ENCODE results near the gene AXIN1. TPM values are rescaled to one million over a fixed set of nuclear protein-coding genes. Genes with fewer than 3 reads are reported as not detected.

Gene AXIN1
- total and polyA plus RNA-seq, 9 of the 15 experiments (the other 6 are each of a cell fraction or from before 2014, with no cell fraction given) = 0.42 to 58.0 (median 25.9) TPM

DNA sequence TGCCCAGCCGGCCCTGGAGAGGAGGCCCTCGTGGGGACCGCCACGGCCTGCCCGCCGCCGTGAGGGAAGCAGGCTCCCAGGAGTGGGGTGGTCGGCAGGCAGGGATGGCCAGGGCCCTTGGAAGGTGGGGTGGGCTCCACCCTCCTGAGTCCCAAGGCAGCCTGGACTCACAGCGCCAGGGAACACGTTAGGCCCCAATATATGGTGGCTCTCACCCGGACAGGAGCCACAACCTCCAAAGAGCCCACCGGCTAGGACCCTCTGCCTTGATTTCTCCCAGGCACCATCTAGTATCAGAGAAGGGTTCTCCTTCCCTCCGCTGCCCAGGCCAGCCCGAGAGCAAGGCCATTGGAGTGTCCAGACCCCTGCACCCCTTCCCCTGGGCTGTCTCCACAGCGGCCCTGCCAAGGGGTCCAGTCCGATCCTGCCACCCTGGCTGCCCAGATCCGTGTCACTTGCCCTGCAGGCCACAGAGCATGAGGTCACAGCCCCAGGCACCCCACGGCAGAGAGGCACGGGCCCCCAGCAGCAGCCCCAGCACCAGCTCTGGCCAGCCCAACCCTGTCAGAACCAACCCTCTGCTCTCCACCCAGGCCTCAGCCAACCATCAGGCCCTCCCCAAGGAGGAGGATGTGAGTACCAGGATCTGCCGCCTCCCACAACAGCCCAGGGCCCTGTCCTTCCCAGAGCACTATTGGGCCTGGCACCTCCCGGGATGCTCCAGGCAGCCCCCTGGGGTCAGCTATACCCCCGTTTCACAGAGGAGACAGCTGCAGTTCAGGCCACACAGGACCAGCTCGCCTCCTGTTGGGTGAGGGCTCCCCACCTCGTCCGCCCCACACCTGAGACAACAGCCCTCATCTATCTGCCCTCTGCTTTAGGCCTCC lies 1.1 kb upstream of the AXIN1 start:
- ChIA-PET POLR2A (interaction anchor here (0.5 to 1.4 kb wide), 4 partner anchors 9 to 368 kb away, joined by 3 to 5 read pairs (median 3); no protein-coding TSS in a partner anchor), CTCF (ENCODE audit: low intra/inter-chr PET ratio) (no interaction called here)
- peaks cover 3% of the 10 kb centered on the region for H3K9me1 ChIP-seq (ENCODE audit: control insufficient read depth, insufficient read depth, low read length)
- FAIRE-seq (no peak), ATAC-seq (peak; percentile 3; the same call in 1 of the 3 replicates), DNase-seq (ENCODE audit: extremely low read depth in 1 of 4, low spot score in 3 of 4) (no peak)
- peaks cover 35% of the 10 kb centered on the region for H3K79me2 ChIP-seq (ENCODE audit: control insufficient read depth, insufficient read depth, low read length)
- H3K4me2 ChIP-seq (ENCODE audit: insufficient read depth, low read length) = peak overlapping the region; percentile 76
- H3K9ac ChIP-seq (ENCODE audit: insufficient read depth in 1 of 2, low read depth in 2 of 2, low read length in 2 of 2) = peak overlapping the region; percentile 61 to 90
- BruUV-seq (replicated peaks) = no TSS peak
- in situ Hi-C loops (cut with MboI) (no loop called here), intact Hi-C loops (cut with micrococcal nuclease) (loop anchor here (5.0 kb wide), 1 partner anchor 116 kb away; no protein-coding TSS in a partner anchor)
- peak overlapping the region; percentile 60 for H3K27ac ChIP-seq (ENCODE audit: extremely low read depth, low read depth, low read length)
- peaks cover 26 to 42% of the 10 kb centered on the region in 2 experiments for H3K4me1 ChIP-seq (replicated peaks in 1 of 2; ENCODE audit: control insufficient read depth in 2 of 2, insufficient read depth in 2 of 2, low read length in 2 of 2)
- WGBS (ENCODE audit: insufficient coverage, low coverage, missing lambda C conversion rate) = 38% methylated on average over 21 of the region's 25 CpGs
- peak overlapping the region; percentile 52 for H3K4me3 ChIP-seq
- peak overlapping the region; percentile 89 for H2AFZ ChIP-seq (ENCODE audit: low read depth, low read length)
- H3K36me3 ChIP-seq (ENCODE audit: control insufficient read depth, insufficient read depth, low read length) = peaks cover 21% of the 10 kb centered on the region
- no peaks in the 10 kb centered on the region for H3K27me3 ChIP-seq (ENCODE audit: control insufficient read depth in 2 of 2, insufficient read depth in 2 of 2, low read length in 2 of 2)
- no peaks in the 10 kb centered on the region for H3K9me3 ChIP-seq (replicated peaks; ENCODE audit: control insufficient read depth, insufficient read depth, low read depth, low read length)
- no peaks in the 10 kb centered on the region; the same call in 1 of the 2 replicates for H4K20me1 ChIP-seq (replicated peaks; ENCODE audit: control insufficient read depth, insufficient read depth, low read length)
- no peak for TF ChIP-seq PURB (CRISPR knock-in tag; IDR thresholded peaks at IDR 0.05; ENCODE audit: low read depth)
- no peak for TF ChIP-seq ZNF696 (CRISPR knock-in tag; conservative IDR thresholded peaks at IDR 0.05)
- peak; percentile 20 for TF ChIP-seq FIP1L1 (IDR thresholded peaks at IDR 0.05; ENCODE audit: low read depth, low read length, poor library complexity, severe bottlenecking)
- TF ChIP-seq CBFA2T3 (IDR thresholded peaks at IDR 0.05) = no peak
- no peak; a peak in 1 of 4 replicates for TF ChIP-seq MAZ (CRISPR knock-in tag; conservative IDR thresholded peaks at IDR 0.05 in 1 of 2, IDR thresholded peaks at IDR 0.05 in 1 of 2)
- TF ChIP-seq, protein P1, sequence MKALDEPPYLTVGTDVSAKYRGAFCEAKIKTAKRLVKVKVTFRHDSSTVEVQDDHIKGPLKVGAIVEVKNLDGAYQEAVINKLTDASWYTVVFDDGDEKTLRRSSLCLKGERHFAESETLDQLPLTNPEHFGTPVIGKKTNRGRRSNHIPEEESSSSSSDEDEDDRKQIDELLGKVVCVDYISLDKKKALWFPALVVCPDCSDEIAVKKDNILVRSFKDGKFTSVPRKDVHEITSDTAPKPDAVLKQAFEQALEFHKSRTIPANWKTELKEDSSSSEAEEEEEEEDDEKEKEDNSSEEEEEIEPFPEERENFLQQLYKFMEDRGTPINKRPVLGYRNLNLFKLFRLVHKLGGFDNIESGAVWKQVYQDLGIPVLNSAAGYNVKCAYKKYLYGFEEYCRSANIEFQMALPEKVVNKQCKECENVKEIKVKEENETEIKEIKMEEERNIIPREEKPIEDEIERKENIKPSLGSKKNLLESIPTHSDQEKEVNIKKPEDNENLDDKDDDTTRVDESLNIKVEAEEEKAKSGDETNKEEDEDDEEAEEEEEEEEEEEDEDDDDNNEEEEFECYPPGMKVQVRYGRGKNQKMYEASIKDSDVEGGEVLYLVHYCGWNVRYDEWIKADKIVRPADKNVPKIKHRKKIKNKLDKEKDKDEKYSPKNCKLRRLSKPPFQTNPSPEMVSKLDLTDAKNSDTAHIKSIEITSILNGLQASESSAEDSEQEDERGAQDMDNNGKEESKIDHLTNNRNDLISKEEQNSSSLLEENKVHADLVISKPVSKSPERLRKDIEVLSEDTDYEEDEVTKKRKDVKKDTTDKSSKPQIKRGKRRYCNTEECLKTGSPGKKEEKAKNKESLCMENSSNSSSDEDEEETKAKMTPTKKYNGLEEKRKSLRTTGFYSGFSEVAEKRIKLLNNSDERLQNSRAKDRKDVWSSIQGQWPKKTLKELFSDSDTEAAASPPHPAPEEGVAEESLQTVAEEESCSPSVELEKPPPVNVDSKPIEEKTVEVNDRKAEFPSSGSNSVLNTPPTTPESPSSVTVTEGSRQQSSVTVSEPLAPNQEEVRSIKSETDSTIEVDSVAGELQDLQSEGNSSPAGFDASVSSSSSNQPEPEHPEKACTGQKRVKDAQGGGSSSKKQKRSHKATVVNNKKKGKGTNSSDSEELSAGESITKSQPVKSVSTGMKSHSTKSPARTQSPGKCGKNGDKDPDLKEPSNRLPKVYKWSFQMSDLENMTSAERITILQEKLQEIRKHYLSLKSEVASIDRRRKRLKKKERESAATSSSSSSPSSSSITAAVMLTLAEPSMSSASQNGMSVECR (CRISPR knock-in tag; IDR thresholded peaks at IDR 0.05) = 0 out of 2 replicates have a peak, but pooled peaks have one; percentile 58
- peak; percentile 63 for TF ChIP-seq ZFX (CRISPR knock-in tag; IDR thresholded peaks at IDR 0.05)
- no peak for TF ChIP-seq DDX20 (tag; IDR thresholded peaks at IDR 0.05; ENCODE audit: low read depth)
- TF ChIP-seq, protein P2, sequence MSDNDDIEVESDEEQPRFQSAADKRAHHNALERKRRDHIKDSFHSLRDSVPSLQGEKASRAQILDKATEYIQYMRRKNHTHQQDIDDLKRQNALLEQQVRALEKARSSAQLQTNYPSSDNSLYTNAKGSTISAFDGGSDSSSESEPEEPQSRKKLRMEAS (CRISPR knock-in tag; IDR thresholded peaks at IDR 0.05) = peak; percentile 37; the same call in 1 of the 2 replicates
- TF ChIP-seq RBFOX2 (IDR thresholded peaks at IDR 0.05; ENCODE audit: low read depth, low read length) = peak; percentile 41
- no peak for TF ChIP-seq RBM22 (IDR thresholded peaks at IDR 0.05; ENCODE audit: low read depth, low read length, poor library complexity, severe bottlenecking)
- TF ChIP-seq ZNF507 (tag; conservative IDR thresholded peaks at IDR 0.05) = no peak
- TF ChIP-seq, protein P3, sequence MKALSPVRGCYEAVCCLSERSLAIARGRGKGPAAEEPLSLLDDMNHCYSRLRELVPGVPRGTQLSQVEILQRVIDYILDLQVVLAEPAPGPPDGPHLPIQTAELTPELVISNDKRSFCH (CRISPR knock-in tag; IDR thresholded peaks at IDR 0.05) = no peak
- TF ChIP-seq, protein P3 (tag; IDR thresholded peaks at IDR 0.05) = 0 out of 2 replicates have a peak, but pooled peaks have one; percentile 38

Data from K562 (cell line).